Measurements from ENCODE around the gene NFKBIE.
A peak's percentile ranks its signal among the peaks of the same experiment; 100 is the strongest.

Gene NFKBIE

DNA sequence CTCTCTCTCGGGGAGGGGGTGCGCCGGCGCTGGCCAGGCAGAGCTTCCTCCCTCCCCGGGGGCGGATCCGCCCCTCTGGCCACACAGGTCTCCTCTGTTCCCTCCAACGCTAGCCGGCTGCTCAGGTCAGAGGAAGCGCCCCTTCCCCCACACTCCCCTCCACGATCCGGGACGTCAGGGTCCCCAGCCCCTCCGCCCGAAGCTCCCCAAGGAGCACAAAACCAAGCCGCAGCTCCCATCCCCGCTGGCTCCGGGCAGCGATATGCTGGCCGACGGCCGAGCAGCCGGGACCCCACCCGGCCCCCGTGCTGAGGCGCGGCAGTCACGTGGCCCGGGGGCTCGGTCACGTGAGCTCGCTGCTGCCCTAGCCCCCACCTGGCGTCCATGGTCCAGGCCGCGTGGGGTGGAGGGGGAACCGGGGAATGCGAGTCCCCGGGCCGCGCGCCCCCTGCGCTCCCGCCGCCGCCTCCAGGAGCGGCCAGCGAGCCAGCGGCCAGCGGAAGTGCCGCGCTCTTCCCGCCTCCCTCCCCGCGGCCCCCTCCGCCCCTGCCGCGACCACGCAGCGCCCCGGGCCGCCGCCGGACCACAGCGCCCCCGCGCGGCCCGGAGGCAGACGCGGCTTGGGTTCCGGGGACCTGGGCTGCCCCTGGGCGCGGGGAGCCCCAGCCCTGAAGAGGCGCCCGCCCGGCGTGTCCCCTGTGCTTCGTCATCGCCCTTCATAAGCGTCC, 8.2 kb downstream of the NFKBIE start, which contains the start of gene SLC35B2:
Gene SLC35B2 (minus strand): TSS at position 504 of the 728 bp plus-strand sequence. CDS start 118 bp downstream, at position 386.
- Mint-ChIP-seq H3K27ac (peak within 1 kb of the TSS; percentile 95), H3K36me3 (ENCODE audit: low read depth) (peaks cover 29% of the 10 kb centered on the region), H3K9me3 (no peaks in the 10 kb centered on the region), H3K4me3 (peak within 1 kb of the TSS; percentile 90), H3K4me1 (peaks cover 58% of the 10 kb centered on the region), H3K27me3 (ENCODE audit: low read depth, poor library complexity) (peaks cover 7% of the 10 kb centered on the region)
- DNase-seq, result peak; percentile 78
- TF ChIP-seq, protein P1, sequence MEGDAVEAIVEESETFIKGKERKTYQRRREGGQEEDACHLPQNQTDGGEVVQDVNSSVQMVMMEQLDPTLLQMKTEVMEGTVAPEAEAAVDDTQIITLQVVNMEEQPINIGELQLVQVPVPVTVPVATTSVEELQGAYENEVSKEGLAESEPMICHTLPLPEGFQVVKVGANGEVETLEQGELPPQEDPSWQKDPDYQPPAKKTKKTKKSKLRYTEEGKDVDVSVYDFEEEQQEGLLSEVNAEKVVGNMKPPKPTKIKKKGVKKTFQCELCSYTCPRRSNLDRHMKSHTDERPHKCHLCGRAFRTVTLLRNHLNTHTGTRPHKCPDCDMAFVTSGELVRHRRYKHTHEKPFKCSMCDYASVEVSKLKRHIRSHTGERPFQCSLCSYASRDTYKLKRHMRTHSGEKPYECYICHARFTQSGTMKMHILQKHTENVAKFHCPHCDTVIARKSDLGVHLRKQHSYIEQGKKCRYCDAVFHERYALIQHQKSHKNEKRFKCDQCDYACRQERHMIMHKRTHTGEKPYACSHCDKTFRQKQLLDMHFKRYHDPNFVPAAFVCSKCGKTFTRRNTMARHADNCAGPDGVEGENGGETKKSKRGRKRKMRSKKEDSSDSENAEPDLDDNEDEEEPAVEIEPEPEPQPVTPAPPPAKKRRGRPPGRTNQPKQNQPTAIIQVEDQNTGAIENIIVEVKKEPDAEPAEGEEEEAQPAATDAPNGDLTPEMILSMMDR (IDR thresholded peaks at IDR 0.05), result peak; percentile 34

DNA sequence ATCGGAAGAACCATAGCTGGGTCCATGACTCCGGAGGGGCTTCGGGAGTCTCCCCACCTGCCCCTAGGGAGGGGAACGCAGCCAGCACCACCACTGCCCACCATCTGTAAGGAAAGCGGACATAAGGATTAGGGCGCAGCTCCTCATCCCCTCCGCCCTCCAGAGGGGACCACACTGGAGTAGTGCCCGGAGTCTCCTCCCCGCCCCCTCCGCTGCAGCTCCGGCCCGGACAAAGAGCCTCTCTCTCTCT, 8.7 kb downstream of the NFKBIE start:
- Mint-ChIP-seq H3K9me3 (no peaks in the 10 kb centered on the region), H3K27me3 (ENCODE audit: low read depth, poor library complexity) (peaks cover 7% of the 10 kb centered on the region), H3K4me1 (peaks cover 60% of the 10 kb centered on the region), H3K27ac (peak overlapping the region; percentile 95), H3K4me3 (peak overlapping the region; percentile 90), H3K36me3 (ENCODE audit: low read depth) (peaks cover 34% of the 10 kb centered on the region)
- no peak for DNase-seq
- TF ChIP-seq, protein P1 (IDR thresholded peaks at IDR 0.05), result no peak

DNA sequence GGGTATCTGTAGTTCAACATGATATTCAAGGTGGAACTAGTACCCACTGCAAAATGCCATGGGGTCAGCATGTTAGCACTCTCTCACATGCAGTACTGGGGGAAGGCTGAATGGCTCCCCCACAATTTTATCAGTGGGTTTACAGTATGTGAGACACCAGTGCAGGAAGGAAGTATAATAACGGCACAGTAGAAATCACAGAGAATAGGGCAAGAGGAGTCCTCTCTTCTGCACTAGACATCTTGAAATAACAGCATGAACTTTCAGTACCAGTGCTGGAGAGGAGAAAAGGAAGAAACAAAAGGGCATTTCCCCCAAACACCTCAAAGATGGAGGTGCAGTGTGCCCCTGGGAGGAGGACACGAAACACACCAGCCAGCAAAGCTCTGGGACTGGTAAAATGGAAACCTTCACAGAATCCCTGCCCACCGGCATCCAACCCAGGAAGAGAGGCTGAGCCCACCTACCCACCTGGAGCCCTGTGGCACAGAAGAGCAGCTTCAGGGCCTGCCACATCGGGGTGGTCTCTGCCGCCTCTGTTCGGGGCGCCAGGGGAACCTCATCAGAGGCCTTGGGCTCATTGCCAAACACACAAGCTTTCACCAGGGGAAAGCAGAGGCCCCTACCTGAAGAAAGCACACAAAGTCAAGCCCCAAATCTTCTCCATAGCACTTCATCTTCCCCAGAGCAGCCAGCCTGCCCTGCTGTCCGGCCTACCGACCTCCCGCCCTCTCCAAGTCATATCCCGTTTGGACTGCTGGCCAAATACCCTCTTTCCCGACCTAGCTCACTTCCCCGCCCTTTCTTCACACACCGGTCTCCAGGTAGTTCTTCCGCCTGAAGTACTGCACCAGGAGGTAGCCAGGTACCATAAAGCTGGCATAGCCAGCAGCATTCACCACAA, 9.2 kb downstream of the NFKBIE start:
- TF ChIP-seq, protein P1 (IDR thresholded peaks at IDR 0.05), result no peak
- Mint-ChIP-seq H3K36me3 (ENCODE audit: low read depth) (peaks cover 40% of the 10 kb centered on the region), H3K27ac (peak overlapping the region; percentile 95), H3K27me3 (ENCODE audit: low read depth, poor library complexity) (peaks cover 7% of the 10 kb centered on the region), H3K4me1 (peaks cover 63% of the 10 kb centered on the region), H3K4me3 (peak overlapping the region; percentile 90), H3K9me3 (no peaks in the 10 kb centered on the region)
- DNase-seq, result no peak

DNA sequence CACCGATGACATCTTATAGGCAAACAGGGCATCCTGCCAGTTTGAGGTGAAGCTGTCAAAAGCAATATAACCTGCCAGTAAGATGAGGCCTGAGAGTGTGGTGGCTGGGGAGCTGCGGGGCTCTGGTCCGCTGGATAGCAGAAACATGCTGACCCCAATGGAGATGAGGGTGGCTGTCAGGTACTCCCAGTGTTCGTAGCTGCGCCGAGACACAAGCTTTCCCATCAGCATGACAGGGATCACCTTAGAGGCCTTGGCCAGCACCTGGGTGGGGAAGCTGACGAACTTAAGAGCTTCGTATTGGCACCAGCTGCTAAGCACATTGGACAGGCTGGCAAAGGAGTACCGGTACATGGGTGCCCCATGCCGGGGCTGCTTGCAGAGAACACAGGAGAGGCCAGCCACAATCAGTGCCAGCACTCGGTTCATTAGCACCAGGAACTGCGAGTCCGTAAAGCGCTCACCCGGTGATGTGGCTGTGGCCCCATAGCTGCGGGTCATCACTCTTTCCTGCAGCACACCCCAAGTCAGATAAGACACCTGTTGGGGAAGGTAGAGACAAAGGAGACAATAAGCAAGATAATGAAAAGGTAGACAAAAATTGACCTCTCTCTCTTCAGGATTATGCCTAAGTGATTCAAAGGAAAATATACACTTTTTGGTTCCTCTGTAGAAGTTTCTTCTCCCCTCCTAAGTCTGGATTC, 10.1 kb downstream of the NFKBIE start:
- Mint-ChIP-seq H3K4me3 (peak overlapping the region; percentile 90), H3K36me3 (ENCODE audit: low read depth) (peaks cover 48% of the 10 kb centered on the region), H3K9me3 (no peaks in the 10 kb centered on the region), H3K4me1 (peaks cover 72% of the 10 kb centered on the region), H3K27ac (peak overlapping the region; percentile 78), H3K27me3 (ENCODE audit: low read depth, poor library complexity) (peaks cover 7% of the 10 kb centered on the region)
- DNase-seq, result no peak
- TF ChIP-seq, protein P1 (IDR thresholded peaks at IDR 0.05), result no peak

DNA sequence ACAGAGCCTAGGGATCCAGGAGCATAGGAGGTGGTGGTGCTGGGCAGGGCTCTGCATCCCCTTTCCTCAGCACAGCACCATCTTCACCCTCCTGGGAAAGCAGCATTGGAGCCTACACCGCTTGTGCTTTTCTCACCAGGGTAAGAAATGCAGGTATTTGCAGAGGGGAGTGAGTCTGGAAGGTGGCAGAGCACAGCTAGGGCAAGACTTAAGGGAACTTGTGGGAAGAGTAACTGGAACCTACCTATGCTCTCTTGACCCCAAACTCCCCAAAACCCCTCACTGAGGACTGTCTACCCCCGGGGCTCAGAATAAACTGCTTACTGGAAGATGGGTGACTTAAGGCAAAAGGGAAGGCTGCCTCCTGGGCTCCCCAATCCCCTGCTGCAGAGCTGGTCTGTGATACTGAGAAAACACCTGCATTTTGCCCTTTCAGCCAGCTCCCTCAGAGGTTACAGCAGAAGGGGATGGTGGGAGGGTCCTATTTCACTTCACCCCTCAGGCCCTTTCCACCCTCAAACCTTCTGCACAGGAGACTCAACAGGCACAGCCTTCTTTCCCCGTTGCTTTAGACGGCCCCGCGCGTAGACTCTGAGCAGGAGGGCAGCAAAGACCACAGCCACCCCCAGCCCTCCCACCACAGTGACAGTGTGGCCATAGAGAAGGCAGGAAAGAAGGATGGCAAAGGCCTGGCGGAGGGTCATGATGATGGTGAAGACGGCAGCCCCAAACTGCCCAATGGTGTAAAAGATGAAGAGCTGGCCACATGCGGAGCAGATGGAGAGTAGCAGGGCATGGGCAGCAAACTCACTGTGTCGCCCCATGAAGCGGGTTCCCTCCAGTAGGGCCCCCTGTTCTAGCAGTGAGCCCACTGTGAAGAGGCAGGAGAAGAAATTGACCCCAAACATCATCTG, 10.9 kb downstream of the NFKBIE start:
- Mint-ChIP-seq H3K36me3 (ENCODE audit: low read depth) (peaks cover 56% of the 10 kb centered on the region), H3K9me3 (no peaks in the 10 kb centered on the region), H3K4me1 (peaks cover 80% of the 10 kb centered on the region), H3K4me3 (peak overlapping the region; percentile 60), H3K27ac (peak overlapping the region; percentile 77), H3K27me3 (ENCODE audit: low read depth, poor library complexity) (peaks cover 7% of the 10 kb centered on the region)
- TF ChIP-seq, protein P1 (IDR thresholded peaks at IDR 0.05), result no peak
- DNase-seq, result no peak

Measured in nephron progenitor cell (in vitro differentiated cells).